NT2/D1 (cell line): ENCODE results near the gene FBXW4.

Source experiments
- DNase-seq: peaks from one replicate; pipeline ENCODE4 v3.0.0-alpha.2; 2011; ENCODE audit warnings: low read depth, low spot score
- H3K27me3 ChIP-seq: 2 replicates; pipeline ENCODE4 v1.6.0; 2011; ENCODE audit warnings: mild to moderate bottlenecking; ENCODE audit not compliant: insufficient read length, insufficient read depth
- H3K36me3 ChIP-seq: 2 replicates; pipeline ENCODE4 v1.6.1; 2011; ENCODE audit warnings: mild to moderate bottlenecking, low read length, mixed read lengths; ENCODE audit not compliant: insufficient read depth, insufficient read length
- H3K4me1 ChIP-seq: 2 replicates; pipeline ENCODE4 v1.5.1; 2011; ENCODE audit not compliant: insufficient read depth, insufficient read length
- H3K4me3 ChIP-seq: 2 replicates; pipeline ENCODE4 v1.5.1; 2011; ENCODE audit warnings: low read depth; ENCODE audit not compliant: insufficient read length
- H3K9ac ChIP-seq: 2 replicates; pipeline ENCODE4 v1.6.0; 2011; ENCODE audit warnings: low read depth; ENCODE audit not compliant: insufficient read length
- H3K9me3 ChIP-seq: 2 replicates; pipeline ENCODE4 v1.5.1; 2011; ENCODE audit warnings: mild to moderate bottlenecking, low read length; ENCODE audit not compliant: insufficient read depth
- SUZ12 ChIP-seq: IDR thresholded peaks from 2 replicates; pipeline ENCODE4 v1.6.1; 2011; ENCODE audit not compliant: insufficient read length, insufficient read depth; ENCODE audit errors: extremely low read depth
- YY1 ChIP-seq: IDR thresholded peaks from 2 replicates; pipeline ENCODE4 v1.6.1; 2011; ENCODE audit not compliant: insufficient read length, insufficient read depth
- ZNF274 ChIP-seq: IDR thresholded peaks from 2 replicates; pipeline ENCODE4 v1.6.1; 2011; ENCODE audit warnings: mild to moderate bottlenecking, low read depth, low read length

The FBXW4 gene

GRCh38 chr10:101611096-101611905 is 83.7 kb downstream of the FBXW4 start:
- no peaks in the 10 kb centered on the region for H3K9me3 ChIP-seq
- no peak for DNase-seq
- H3K9ac ChIP-seq = no peak overlapping the region
- peaks cover 27% of the 10 kb centered on the region for H3K4me1 ChIP-seq
- H3K36me3 ChIP-seq = peaks cover 31% of the 10 kb centered on the region
- no peak overlapping the region for H3K4me3 ChIP-seq
- H3K27me3 ChIP-seq = no peaks in the 10 kb centered on the region
- TF ChIP-seq SUZ12 = no peak
- TF ChIP-seq ZNF274 = no peak
- no peak for TF ChIP-seq YY1

DNA sequence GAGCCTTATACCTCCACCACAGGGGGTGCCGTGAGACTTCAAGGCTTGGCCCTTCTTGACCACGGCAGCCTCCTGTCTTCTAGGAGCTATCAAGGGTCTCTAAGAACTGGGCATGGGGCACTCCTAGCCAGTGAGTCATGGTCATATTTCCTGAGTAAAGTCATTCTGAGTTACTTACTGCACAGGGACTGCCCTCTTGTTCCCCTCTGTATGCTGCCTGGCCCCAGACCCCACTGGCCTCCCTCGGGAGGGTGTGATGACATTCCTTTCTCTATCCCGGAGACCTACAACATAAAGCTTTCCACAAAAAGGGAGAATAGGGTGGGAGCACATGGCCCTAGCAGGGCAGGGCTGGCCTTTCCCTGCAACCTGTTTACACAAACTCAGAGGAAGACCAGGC is 85.5 kb downstream of the FBXW4 start:
- no peak for DNase-seq
- Histone ChIP-seq H3K27me3 (no peaks in the 10 kb centered on the region), H3K9me3 (no peaks in the 10 kb centered on the region), H3K9ac (no peak overlapping the region), H3K4me1 (peaks cover 15% of the 10 kb centered on the region), H3K36me3 (peaks cover 41% of the 10 kb centered on the region), H3K4me3 (no peak overlapping the region)
- TF ChIP-seq SUZ12 (no peak), ZNF274 (no peak), YY1 (no peak)

- Histone ChIP-seq H3K36me3 (peaks cover 42% of the 10 kb centered on the region), H3K9ac (no peak overlapping the region)
- DNase-seq = peak; percentile 51
Observed at GRCh38 chr10:101607124-101607523, 87.8 kb downstream of the FBXW4 start.

DNA sequence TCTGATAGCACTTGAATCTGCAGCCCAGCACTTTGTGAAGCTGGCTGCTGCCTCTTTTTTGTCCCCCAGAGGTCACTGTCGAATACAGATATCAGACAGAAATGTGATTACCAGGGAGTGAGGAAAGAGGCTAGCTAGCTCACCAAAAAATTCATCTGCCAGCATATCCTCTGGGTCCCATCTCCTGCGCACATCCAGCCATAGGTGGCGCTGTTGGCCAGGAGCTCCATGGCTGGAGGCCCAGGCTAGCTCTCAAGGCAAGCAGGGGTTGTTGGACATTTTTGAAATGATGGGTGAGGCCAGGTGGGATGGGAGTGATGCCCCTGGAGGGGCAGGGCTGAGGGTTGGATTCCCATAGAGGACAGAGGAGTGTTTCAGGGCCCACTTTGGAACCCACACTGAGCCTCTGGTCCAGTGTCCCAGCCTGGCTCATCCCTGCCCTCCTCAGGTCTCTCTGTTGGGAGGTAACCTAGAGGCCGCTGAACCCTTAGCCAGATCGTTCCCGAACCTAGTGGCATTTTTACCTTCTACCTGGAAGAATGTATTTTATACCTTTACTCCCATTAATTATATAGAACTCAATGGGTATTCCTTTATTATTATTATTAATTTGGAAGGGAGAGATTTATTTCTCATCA is 92.1 kb downstream of the FBXW4 start:
- no peak for TF ChIP-seq SUZ12
- TF ChIP-seq ZNF274 = no peak
- TF ChIP-seq YY1 = no peak
- peak; percentile 83 for DNase-seq
- peaks cover 15% of the 10 kb centered on the region for H3K36me3 ChIP-seq
- H3K9ac ChIP-seq = no peak overlapping the region
- no peaks in the 10 kb centered on the region for H3K9me3 ChIP-seq
- peaks cover 19% of the 10 kb centered on the region for H3K4me1 ChIP-seq
- H3K27me3 ChIP-seq = no peaks in the 10 kb centered on the region
- no peak overlapping the region for H3K4me3 ChIP-seq

More at GRCh38 chr10:101607124-101607523, 87.8 kb downstream of the FBXW4 start:
- no peaks in the 10 kb centered on the region for H3K27me3 ChIP-seq
- no peak for TF ChIP-seq YY1
- TF ChIP-seq ZNF274 = no peak
- no peak for TF ChIP-seq SUZ12
- no peak overlapping the region for H3K4me3 ChIP-seq
- H3K4me1 ChIP-seq = peaks cover 16% of the 10 kb centered on the region
- H3K9me3 ChIP-seq = no peaks in the 10 kb centered on the region

- TF ChIP-seq YY1 = no peak
- TF ChIP-seq ZNF274 = no peak
- TF ChIP-seq SUZ12 = no peak
- peaks cover 15% of the 10 kb centered on the region for H3K36me3 ChIP-seq
- DNase-seq = no peak
Observed at GRCh38 chr10:101601541-101601940, 93.4 kb downstream of the FBXW4 start.

GRCh38 chr10:101597091-101597900 is 97.7 kb downstream of the FBXW4 start:
- Histone ChIP-seq H3K4me3 (no peak overlapping the region), H3K9ac (no peak overlapping the region), H3K9me3 (no peaks in the 10 kb centered on the region), H3K4me1 (peaks cover 8% of the 10 kb centered on the region), H3K27me3 (no peaks in the 10 kb centered on the region), H3K36me3 (peaks cover 7% of the 10 kb centered on the region)
- TF ChIP-seq YY1 = no peak
- TF ChIP-seq ZNF274 = no peak
- DNase-seq = no peak

More at GRCh38 chr10:101601541-101601940, 93.4 kb downstream of the FBXW4 start:
- Histone ChIP-seq H3K27me3 (no peaks in the 10 kb centered on the region), H3K9ac (no peak overlapping the region), H3K4me3 (no peak overlapping the region), H3K4me1 (peaks cover 11% of the 10 kb centered on the region), H3K9me3 (no peaks in the 10 kb centered on the region)
